Fibroblast of lung (primary cell): ENCODE measurements around the gene SELPLG. TPM values are rescaled to one million over a fixed set of nuclear protein-coding genes. Genes with fewer than 3 reads are reported as not detected.

Source experiments
- DNase-seq, 2 donors: peaks; one replicate each; pipeline versions ENCODE4 v3.0.0 to v3.0.0-alpha.2; 2010; ENCODE audit warnings: low read depth in 2 of 2
- H2AFZ ChIP-seq: 2 replicates; pipeline ENCODE4 v1.5.1; 2012; ENCODE audit warnings: low read length, control low read depth, inconsistent platforms
- H3K27ac ChIP-seq: 2 replicates; pipeline ENCODE4 v1.5.1; 2011; ENCODE audit warnings: low read length, control low read depth; ENCODE audit not compliant: insufficient read depth
- H3K27me3 ChIP-seq: 2 replicates; pipeline ENCODE4 v1.5.1; 2011; ENCODE audit warnings: mild to moderate bottlenecking, low read length; ENCODE audit not compliant: control insufficient read depth, insufficient read depth
- H3K36me3 ChIP-seq: 2 replicates; pipeline ENCODE4 v1.5.1; 2011; ENCODE audit warnings: low read length; ENCODE audit not compliant: control insufficient read depth, insufficient read depth
- H3K4me1 ChIP-seq: 2 replicates; pipeline ENCODE4 v1.5.1; 2011; ENCODE audit warnings: low read length; ENCODE audit not compliant: control insufficient read depth, insufficient read depth; ENCODE audit errors: extremely low read depth
- H3K4me2 ChIP-seq: 2 replicates; pipeline ENCODE4 v1.5.1; 2011; ENCODE audit warnings: low read length, control low read depth; ENCODE audit not compliant: insufficient read depth; ENCODE audit errors: extremely low read depth
- H3K4me3 ChIP-seq, 4 experiments: fragments of 200-600 bp in 1 of 4; sonication (generic) in 1 of 4; replicated peaks in 1 of 4; 2 replicates each; pipeline ENCODE4 v1.5.1; 2011 to 2016; ENCODE audit warnings: low read length in 4 of 4, low read depth in 3 of 4, mild to moderate bottlenecking in 3 of 4, control low read depth in 2 of 4, inconsistent platforms in 1 of 4, mixed read lengths in 1 of 4; ENCODE audit not compliant: insufficient read depth in 1 of 4; ENCODE audit errors: control extremely low read depth in 1 of 4
- H3K79me2 ChIP-seq: 2 replicates; pipeline ENCODE4 v1.5.1; 2012; ENCODE audit warnings: mild to moderate bottlenecking, low read length, inconsistent platforms; ENCODE audit not compliant: control insufficient read depth, insufficient read depth
- H3K9ac ChIP-seq: 2 replicates; pipeline ENCODE4 v1.5.1; 2011; ENCODE audit warnings: mild to moderate bottlenecking, low read length, control low read depth; ENCODE audit not compliant: insufficient read depth
- H3K9me3 ChIP-seq: 2 replicates; pipeline ENCODE4 v1.5.1; 2012; ENCODE audit warnings: low read depth, low read length; ENCODE audit not compliant: control insufficient read depth, insufficient read depth
- H4K20me1 ChIP-seq: 2 replicates; pipeline ENCODE4 v1.5.1; 2011; ENCODE audit warnings: low read length; ENCODE audit not compliant: control insufficient read depth, insufficient read depth; ENCODE audit errors: extremely low read depth
- EZH2 ChIP-seq: IDR thresholded peaks from 2 replicates; pipeline ENCODE4 v1.5.1; 2012; ENCODE audit warnings: low read length, control low read depth, mild to moderate bottlenecking; ENCODE audit errors: missing control alignments
- polyA plus RNA-seq, 2 donors: library from polyadenylated mRNA; depleted of rRNA in 1 of 2; stranded (reverse) in 1 of 2; unstranded in 1 of 2; fragments of >200 nt; gene quantifications; 2 replicates each; pipeline ENCODE4 v1.2.1, GENCODE V29; 2011 to 2012; ENCODE audit warnings: missing spikeins in 1 of 2
- total RNA-seq: library from RNA; depleted of rRNA; stranded (reverse); fragments of >200 nt; gene quantifications from 2 replicates; pipeline ENCODE4 v1.2.1, GENCODE V29; 2014
- TF ChIP-seq, protein P1 (sequence below), 2 donors: IDR thresholded peaks in 1 of 2; conservative IDR thresholded peaks in 1 of 2; 1 replicate in 1 of 2; 2 replicates in 1 of 2; pipeline ENCODE4 v1.5.1; 2011 to 2012; ENCODE audit warnings: low read length in 2 of 2, control low read depth in 1 of 2, inconsistent platforms in 1 of 2, low read depth in 1 of 2, mild to moderate bottlenecking in 1 of 2

Gene SELPLG
- total and polyA plus RNA-seq, 2 donors (not counting 1 experiment from before 2014, with no cell fraction given): 1.5 to 3.0 TPM

DNA sequence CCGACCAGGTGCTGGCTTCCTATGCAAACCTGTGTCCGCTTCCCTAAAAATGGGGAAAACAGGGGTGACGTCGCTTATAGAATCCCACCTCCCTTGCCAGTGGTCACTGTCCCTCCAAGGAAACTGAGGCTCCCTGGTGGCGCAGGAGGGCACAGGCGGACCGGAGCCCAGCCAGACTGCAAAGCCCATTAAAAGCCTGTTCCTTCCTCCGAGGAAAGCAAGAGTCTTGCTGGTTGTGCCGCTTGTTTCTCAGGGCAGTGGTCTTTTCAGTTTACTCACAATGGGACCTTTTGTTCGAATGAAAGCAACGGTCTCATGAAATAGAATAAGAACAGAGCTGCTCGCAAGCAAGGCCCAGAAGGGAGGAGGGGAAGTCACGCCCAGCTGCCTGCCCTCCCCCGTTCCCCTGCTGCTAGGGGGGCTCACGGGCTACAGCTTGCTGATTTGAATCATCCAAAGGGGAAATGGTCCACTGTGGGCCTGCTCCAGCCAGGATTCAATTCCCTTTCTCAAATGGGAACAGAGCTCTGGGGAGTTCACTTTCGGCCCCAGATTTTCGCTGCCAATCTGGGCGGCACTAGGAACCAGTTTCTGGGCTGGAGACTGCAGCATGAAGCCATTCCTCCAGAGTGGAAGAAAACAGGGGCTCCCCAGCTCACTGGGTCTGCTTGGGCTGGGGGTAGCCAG is 4.6 kb upstream of the SELPLG start:
- no peak overlapping the region for H3K4me2 ChIP-seq
- no peaks in the 10 kb centered on the region for H4K20me1 ChIP-seq
- TF ChIP-seq, protein P1, sequence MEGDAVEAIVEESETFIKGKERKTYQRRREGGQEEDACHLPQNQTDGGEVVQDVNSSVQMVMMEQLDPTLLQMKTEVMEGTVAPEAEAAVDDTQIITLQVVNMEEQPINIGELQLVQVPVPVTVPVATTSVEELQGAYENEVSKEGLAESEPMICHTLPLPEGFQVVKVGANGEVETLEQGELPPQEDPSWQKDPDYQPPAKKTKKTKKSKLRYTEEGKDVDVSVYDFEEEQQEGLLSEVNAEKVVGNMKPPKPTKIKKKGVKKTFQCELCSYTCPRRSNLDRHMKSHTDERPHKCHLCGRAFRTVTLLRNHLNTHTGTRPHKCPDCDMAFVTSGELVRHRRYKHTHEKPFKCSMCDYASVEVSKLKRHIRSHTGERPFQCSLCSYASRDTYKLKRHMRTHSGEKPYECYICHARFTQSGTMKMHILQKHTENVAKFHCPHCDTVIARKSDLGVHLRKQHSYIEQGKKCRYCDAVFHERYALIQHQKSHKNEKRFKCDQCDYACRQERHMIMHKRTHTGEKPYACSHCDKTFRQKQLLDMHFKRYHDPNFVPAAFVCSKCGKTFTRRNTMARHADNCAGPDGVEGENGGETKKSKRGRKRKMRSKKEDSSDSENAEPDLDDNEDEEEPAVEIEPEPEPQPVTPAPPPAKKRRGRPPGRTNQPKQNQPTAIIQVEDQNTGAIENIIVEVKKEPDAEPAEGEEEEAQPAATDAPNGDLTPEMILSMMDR (conservative IDR thresholded peaks at IDR 0.05 in 1 of 2, IDR thresholded peaks at IDR 0.05 in 1 of 2; ENCODE audit: low read depth in 1 of 2, low read length in 2 of 2): no peak
- no peak for TF ChIP-seq EZH2
- no peak for DNase-seq
- no peak overlapping the region for H3K27ac ChIP-seq
- no peak overlapping the region for H3K9ac ChIP-seq
- no peaks in the 10 kb centered on the region for H3K27me3 ChIP-seq
- H2AFZ ChIP-seq: no peak overlapping the region
- H3K79me2 ChIP-seq: no peaks in the 10 kb centered on the region
- peaks cover 6% of the 10 kb centered on the region for H3K4me1 ChIP-seq
- H3K36me3 ChIP-seq: peaks cover 2% of the 10 kb centered on the region
- no peak overlapping the region for H3K4me3 ChIP-seq
- no peaks in the 10 kb centered on the region for H3K9me3 ChIP-seq

GRCh38 chr12:108637222-108637971 is 3.7 kb upstream of the SELPLG start:
- H3K36me3 ChIP-seq: peaks cover 2% of the 10 kb centered on the region
- TF ChIP-seq EZH2: no peak
- TF ChIP-seq, protein P1 (conservative IDR thresholded peaks at IDR 0.05 in 1 of 2, IDR thresholded peaks at IDR 0.05 in 1 of 2; ENCODE audit: low read depth in 1 of 2, low read length in 2 of 2): no peak
- no peak overlapping the region for H2AFZ ChIP-seq
- H4K20me1 ChIP-seq: no peaks in the 10 kb centered on the region
- no peak overlapping the region for H3K4me3 ChIP-seq
- peaks cover 4% of the 10 kb centered on the region for H3K4me1 ChIP-seq
- no peaks in the 10 kb centered on the region for H3K9me3 ChIP-seq
- H3K9ac ChIP-seq: no peak overlapping the region
- H3K27ac ChIP-seq: no peak overlapping the region
- no peak for DNase-seq
- H3K4me2 ChIP-seq: no peak overlapping the region
- no peaks in the 10 kb centered on the region for H3K79me2 ChIP-seq
- no peaks in the 10 kb centered on the region for H3K27me3 ChIP-seq

- Histone ChIP-seq H3K9ac (no peak overlapping the region), H2AFZ (no peak overlapping the region), H3K4me3 (no peak overlapping the region), H3K27me3 (no peaks in the 10 kb centered on the region), H3K4me1 (peaks cover 2% of the 10 kb centered on the region), H3K27ac (no peak overlapping the region), H3K79me2 (no peaks in the 10 kb centered on the region), H3K4me2 (no peak overlapping the region), H3K9me3 (no peaks in the 10 kb centered on the region), H3K36me3 (no peaks in the 10 kb centered on the region), H4K20me1 (no peaks in the 10 kb centered on the region)
- no peak for TF ChIP-seq EZH2
- TF ChIP-seq, protein P1 (conservative IDR thresholded peaks at IDR 0.05 in 1 of 2, IDR thresholded peaks at IDR 0.05 in 1 of 2; ENCODE audit: low read depth in 1 of 2, low read length in 2 of 2): no peak
- no peak for DNase-seq
These were observed 2.5 kb upstream of the SELPLG start for GRCh38 chr12:108635997-108636808.
